Astrocyte of the cerebellum (primary cell): ENCODE data around the gene EIF3K.

ENCODE experiments used
- DNase-seq: peaks from one replicate; pipeline ENCODE4 v3.0.0-alpha.2; 2011; ENCODE audit warnings: low read depth
- H3K4me3 ChIP-seq: 2 replicates; pipeline ENCODE4 v1.5.1; 2011; ENCODE audit warnings: mild to moderate bottlenecking, low read depth, low read length, moderate library complexity
- in situ Hi-C: cut with HindIII; loops from 2 replicates; pipeline ENCODE4 v1.10.0; 2017; ENCODE audit warnings: low sequenced_read_pairs
- TF ChIP-seq, protein P1 (sequence below): IDR thresholded peaks from 2 replicates; pipeline ENCODE4 v1.5.1; 2012; ENCODE audit warnings: low read length, low read depth, moderate library complexity, mild to moderate bottlenecking; ENCODE audit errors: missing control alignments

Gene EIF3K

DNA sequence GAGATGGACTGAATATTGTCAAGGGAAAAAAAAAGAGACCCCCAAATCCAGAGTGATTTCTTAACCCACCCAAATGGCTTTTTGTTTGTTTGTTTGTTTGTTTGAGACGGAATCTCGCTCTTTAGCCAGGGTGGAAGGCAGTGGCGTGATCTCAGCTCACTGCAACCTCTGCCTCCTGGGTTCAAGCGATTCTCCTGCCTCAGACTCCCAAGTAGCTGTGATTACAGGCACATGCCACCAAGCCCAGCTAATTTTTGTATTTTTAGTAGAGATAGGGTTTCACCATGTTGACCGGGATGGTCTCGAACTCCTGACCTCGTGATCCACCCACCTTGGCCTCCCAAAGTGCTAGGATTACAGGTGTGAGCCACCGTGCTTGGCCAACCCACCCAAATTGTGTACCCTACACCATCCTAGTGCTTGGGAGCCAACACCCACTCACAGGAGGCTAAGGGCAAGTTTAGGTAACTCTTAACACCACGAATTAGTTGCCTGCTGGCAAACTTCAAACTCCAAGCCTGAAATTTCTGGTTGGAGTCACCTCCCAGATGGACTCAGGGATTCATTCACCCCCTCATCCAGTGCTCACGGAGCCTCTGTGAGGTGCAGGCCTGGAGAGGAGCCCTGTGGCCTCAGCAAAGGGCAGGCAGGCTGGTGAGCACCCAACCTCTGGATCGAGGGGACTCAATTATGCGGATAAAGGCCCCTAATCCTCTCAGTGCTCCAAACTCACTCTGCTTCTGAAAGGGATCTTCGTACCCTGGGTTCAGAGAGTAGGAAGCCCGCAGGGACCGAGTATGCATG, 66.1 kb downstream of the EIF3K start:
- no peak overlapping the region for H3K4me3 ChIP-seq
- TF ChIP-seq, protein P1, sequence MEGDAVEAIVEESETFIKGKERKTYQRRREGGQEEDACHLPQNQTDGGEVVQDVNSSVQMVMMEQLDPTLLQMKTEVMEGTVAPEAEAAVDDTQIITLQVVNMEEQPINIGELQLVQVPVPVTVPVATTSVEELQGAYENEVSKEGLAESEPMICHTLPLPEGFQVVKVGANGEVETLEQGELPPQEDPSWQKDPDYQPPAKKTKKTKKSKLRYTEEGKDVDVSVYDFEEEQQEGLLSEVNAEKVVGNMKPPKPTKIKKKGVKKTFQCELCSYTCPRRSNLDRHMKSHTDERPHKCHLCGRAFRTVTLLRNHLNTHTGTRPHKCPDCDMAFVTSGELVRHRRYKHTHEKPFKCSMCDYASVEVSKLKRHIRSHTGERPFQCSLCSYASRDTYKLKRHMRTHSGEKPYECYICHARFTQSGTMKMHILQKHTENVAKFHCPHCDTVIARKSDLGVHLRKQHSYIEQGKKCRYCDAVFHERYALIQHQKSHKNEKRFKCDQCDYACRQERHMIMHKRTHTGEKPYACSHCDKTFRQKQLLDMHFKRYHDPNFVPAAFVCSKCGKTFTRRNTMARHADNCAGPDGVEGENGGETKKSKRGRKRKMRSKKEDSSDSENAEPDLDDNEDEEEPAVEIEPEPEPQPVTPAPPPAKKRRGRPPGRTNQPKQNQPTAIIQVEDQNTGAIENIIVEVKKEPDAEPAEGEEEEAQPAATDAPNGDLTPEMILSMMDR = no peak
- DNase-seq = no peak
- in situ Hi-C loops = no loop called here

DNA sequence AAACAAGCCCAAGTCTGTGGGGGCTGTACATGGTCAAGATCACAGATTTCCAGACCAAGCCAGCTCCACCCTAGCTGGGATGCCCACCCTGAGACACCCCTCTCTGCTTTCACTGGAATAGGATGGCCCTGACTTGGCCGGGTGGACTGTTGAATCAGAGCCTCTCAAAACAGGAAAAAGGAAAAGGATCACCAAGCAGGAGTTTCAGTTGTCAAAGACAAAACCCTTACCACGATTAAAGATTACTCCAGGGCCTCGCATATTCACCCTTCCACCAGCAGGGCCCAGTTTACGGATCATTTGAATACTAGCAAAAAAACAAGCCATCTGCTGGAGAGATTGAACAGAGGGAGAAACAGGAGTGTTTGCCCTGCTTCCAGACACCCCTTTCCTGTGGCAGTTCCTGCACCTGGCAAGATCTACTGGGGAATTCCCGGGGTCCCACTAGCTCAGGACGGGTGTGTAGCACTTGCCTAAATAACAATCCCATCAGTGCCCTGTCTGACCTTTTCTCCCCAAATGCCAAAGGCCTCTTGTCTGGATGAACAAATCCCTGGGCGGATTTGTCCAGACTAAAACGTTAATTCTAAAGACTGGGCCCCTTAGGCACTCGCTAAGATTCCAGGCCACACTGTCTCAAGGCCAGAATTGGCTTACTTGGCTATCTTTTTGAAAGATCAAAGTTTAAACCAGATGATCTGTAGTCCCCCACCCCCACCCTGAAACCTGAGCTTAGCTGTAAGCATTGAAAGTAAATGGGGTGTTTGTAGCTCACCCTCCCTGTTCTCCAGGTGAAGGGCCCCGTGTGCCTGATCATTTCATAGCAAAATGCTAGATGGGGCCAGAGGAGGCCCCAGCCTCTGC, 66.9 kb downstream of the EIF3K start:
- DNase-seq = peak; percentile 53
- H3K4me3 ChIP-seq = no peak overlapping the region
- TF ChIP-seq, protein P1 = peak; percentile 77
- in situ Hi-C loops = no loop called here

DNA sequence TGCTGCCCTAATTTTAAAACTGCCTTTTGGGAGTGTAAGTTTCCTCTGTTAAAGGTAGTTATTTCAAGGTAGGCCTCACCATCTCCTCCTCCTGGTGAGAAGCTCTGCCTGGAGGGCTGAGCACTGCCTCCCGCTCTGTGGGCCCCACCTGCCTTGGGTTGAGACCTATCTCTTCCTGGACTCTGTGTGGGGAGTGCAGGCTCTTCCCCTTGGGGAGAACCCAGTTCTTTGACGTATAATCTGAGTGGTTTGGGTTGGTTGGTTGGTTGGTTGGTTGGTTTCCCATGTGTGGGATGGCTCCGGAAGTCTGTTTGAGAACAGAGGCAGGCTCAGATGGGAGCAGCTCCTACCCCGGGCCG, 67.5 kb downstream of the EIF3K start:
- TF ChIP-seq, protein P1 = no peak
- in situ Hi-C loops = no loop called here
- H3K4me3 ChIP-seq = no peak overlapping the region
- no peak for DNase-seq
